MM.1S (cell line): ENCODE results near the gene F2RL3.

ENCODE experiments used
- DNase-seq: peaks from one replicate; pipeline ENCODE4 v3.0.0-alpha.2; 2015
- H2AFZ ChIP-seq: fragments of 300-600 bp; sonication (generic); 2 replicates; pipeline ENCODE4 v1.6.0; 2016; ENCODE audit warnings: antibody characterized with exemption, low read length
- H3F3A ChIP-seq: fragments of 300-600 bp; sonication (generic); 2 replicates; pipeline ENCODE4 v1.6.1; 2016; ENCODE audit warnings: mild to moderate bottlenecking, antibody characterized with exemption, low read length, moderate library complexity, mixed read lengths; ENCODE audit not compliant: insufficient read depth
- H3K27ac ChIP-seq: fragments of 300-600 bp; sonication (generic); 2 replicates; pipeline ENCODE4 v1.5.1; 2016; ENCODE audit warnings: mild to moderate bottlenecking, low read length
- H3K27me3 ChIP-seq: fragments of 300-600 bp; sonication (generic); replicated peaks from 2 replicates; pipeline ENCODE4 v1.6.0; 2016; ENCODE audit warnings: low read length; ENCODE audit not compliant: insufficient read depth
- H3K36me3 ChIP-seq: fragments of 300-600 bp; sonication (generic); replicated peaks from 2 replicates; pipeline ENCODE4 v1.6.1; 2016; ENCODE audit warnings: mild to moderate bottlenecking, low read length, mixed read lengths; ENCODE audit not compliant: insufficient read depth
- H3K4me1 ChIP-seq: fragments of 300-600 bp; sonication (generic); 2 replicates; pipeline ENCODE4 v1.6.1; 2016; ENCODE audit warnings: low read length, mixed read lengths
- H3K4me2 ChIP-seq: fragments of 300-600 bp; sonication (generic); 2 replicates; pipeline ENCODE4 v1.6.0; 2016; ENCODE audit warnings: low read depth, low read length
- H3K4me3 ChIP-seq: fragments of 300-600 bp; sonication (generic); 2 replicates; pipeline ENCODE4 v1.5.1; 2016; ENCODE audit warnings: low read length, mixed read lengths
- H3K79me2 ChIP-seq: fragments of 300-600 bp; sonication (generic); 2 replicates; pipeline ENCODE4 v1.6.1; 2016; ENCODE audit warnings: mixed run types, low read length, mixed read lengths
- H3K9ac ChIP-seq: fragments of 300-600 bp; sonication (generic); 2 replicates; pipeline ENCODE4 v1.6.1; 2016; ENCODE audit warnings: low read length, mixed read lengths
- H3K9me2 ChIP-seq: fragments of 300-600 bp; sonication (generic); replicated peaks from 2 replicates; pipeline ENCODE4 v1.6.1; 2016; ENCODE audit warnings: mild to moderate bottlenecking, low read length, mixed read lengths; ENCODE audit not compliant: insufficient read depth
- H3K9me3 ChIP-seq: fragments of 300-600 bp; sonication (generic); replicated peaks from 2 replicates; pipeline ENCODE4 v1.6.1; 2016; ENCODE audit warnings: mild to moderate bottlenecking, low read length, mixed read lengths; ENCODE audit not compliant: insufficient read depth
- H4K20me1 ChIP-seq: fragments of 300-600 bp; sonication (generic); 2 replicates; pipeline ENCODE4 v1.6.1; 2016; ENCODE audit warnings: mild to moderate bottlenecking, low read length, moderate library complexity, mixed read lengths; ENCODE audit not compliant: insufficient read depth
- EZH2 ChIP-seq: fragments of 300-600 bp; sonication (generic); optimal IDR thresholded peaks from 2 replicates; pipeline ENCODE3; 2017; ENCODE audit warnings: low read depth, mild to moderate bottlenecking, antibody characterized with exemption, low read length, mixed read lengths
- EZH2phosphoT487 ChIP-seq: fragments of 300-600 bp; sonication (generic); IDR thresholded peaks from 2 replicates; pipeline ENCODE4 v1.6.1; 2018; ENCODE audit warnings: antibody characterized with exemption, low read length
- TF ChIP-seq, protein P1 (sequence below): fragments of 300-600 bp; sonication (generic); IDR thresholded peaks from 2 replicates; pipeline ENCODE4 v1.5.1; 2016; ENCODE audit warnings: antibody characterized with exemption, low read length, mixed read lengths

F2RL3 gene

DNA sequence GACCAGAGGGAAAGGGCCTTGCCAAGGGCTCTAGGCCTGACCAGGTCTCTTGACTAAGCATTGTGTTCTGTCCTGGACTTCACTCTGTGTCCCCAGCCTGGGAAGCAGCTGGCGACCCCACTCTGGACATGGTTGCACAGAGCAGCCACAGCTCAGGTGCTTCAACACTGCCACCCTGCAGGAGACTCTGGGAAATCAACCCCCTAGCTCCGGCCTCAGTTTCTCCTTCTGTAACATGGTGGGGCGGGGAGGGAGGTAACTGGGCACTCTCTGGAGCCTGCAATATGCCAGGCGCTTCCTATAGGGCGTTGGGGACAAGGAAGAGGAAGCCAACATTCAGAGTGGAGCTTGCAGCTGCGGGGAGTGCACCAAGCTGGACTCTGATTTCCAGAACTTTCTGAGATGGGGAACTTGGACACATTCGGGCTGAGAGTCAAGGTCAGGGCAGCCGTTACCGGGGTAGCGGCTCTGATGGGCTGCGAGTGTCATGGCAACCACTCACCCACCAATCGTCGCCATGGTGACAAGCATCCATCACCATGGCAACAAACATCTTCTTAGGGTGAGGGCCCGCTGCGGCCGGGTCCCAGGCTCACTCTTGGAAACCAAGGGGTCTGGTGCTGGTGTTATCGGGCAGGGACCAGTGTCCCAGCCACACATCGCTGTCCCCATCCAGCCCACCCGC, 12.8 kb downstream of the F2RL3 start:
- H3F3A ChIP-seq = no peaks in the 10 kb centered on the region
- no peaks in the 10 kb centered on the region for H3K9me3 ChIP-seq
- H3K9ac ChIP-seq = no peak overlapping the region
- no peaks in the 10 kb centered on the region for H4K20me1 ChIP-seq
- H3K36me3 ChIP-seq = no peaks in the 10 kb centered on the region
- H3K27me3 ChIP-seq = peaks cover 48% of the 10 kb centered on the region
- no peak overlapping the region for H2AFZ ChIP-seq
- no peaks in the 10 kb centered on the region for H3K4me1 ChIP-seq
- no peaks in the 10 kb centered on the region for H3K9me2 ChIP-seq
- no peak overlapping the region for H3K4me2 ChIP-seq
- TF ChIP-seq EZH2phosphoT487 (no peak), EZH2 (no peak)
- TF ChIP-seq, protein P1, sequence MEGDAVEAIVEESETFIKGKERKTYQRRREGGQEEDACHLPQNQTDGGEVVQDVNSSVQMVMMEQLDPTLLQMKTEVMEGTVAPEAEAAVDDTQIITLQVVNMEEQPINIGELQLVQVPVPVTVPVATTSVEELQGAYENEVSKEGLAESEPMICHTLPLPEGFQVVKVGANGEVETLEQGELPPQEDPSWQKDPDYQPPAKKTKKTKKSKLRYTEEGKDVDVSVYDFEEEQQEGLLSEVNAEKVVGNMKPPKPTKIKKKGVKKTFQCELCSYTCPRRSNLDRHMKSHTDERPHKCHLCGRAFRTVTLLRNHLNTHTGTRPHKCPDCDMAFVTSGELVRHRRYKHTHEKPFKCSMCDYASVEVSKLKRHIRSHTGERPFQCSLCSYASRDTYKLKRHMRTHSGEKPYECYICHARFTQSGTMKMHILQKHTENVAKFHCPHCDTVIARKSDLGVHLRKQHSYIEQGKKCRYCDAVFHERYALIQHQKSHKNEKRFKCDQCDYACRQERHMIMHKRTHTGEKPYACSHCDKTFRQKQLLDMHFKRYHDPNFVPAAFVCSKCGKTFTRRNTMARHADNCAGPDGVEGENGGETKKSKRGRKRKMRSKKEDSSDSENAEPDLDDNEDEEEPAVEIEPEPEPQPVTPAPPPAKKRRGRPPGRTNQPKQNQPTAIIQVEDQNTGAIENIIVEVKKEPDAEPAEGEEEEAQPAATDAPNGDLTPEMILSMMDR = no peak
- H3K4me3 ChIP-seq = no peak overlapping the region
- DNase-seq = no peak
- H3K27ac ChIP-seq = no peak overlapping the region
- H3K79me2 ChIP-seq = no peaks in the 10 kb centered on the region

DNA sequence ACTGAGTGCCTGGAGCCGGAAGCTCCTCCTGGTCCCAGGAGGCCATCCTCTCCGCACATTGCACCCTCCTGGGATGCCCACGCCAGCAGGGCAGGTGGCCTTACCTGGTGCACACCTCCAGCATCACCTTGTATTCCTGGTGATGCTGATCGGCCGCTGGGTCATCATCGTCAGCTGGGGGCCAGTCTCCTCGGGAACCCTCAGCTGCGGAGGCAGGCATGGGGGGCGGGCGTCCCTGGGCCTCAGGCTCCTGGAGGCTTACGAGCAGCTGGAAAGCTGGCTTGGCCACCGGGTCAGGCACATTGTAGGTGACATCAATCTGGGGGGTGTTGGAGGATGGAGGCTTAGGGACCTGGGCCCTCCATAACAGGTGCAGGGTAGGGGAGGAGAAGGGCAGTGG, 13.7 kb downstream of the F2RL3 start:
- H3K9me2 ChIP-seq = no peaks in the 10 kb centered on the region
- H4K20me1 ChIP-seq = no peaks in the 10 kb centered on the region
- TF ChIP-seq EZH2phosphoT487 (no peak), EZH2 (no peak)
- TF ChIP-seq, protein P1 = no peak
- H3K27ac ChIP-seq = no peak overlapping the region
- H3K79me2 ChIP-seq = no peaks in the 10 kb centered on the region
- H3K27me3 ChIP-seq = peaks cover 51% of the 10 kb centered on the region
- H3K4me3 ChIP-seq = no peak overlapping the region
- no peaks in the 10 kb centered on the region for H3F3A ChIP-seq
- no peaks in the 10 kb centered on the region for H3K4me1 ChIP-seq
- DNase-seq = no peak
- no peak overlapping the region for H2AFZ ChIP-seq
- no peaks in the 10 kb centered on the region for H3K36me3 ChIP-seq
- no peak overlapping the region for H3K9ac ChIP-seq
- H3K9me3 ChIP-seq = no peaks in the 10 kb centered on the region
- no peak overlapping the region for H3K4me2 ChIP-seq

DNA sequence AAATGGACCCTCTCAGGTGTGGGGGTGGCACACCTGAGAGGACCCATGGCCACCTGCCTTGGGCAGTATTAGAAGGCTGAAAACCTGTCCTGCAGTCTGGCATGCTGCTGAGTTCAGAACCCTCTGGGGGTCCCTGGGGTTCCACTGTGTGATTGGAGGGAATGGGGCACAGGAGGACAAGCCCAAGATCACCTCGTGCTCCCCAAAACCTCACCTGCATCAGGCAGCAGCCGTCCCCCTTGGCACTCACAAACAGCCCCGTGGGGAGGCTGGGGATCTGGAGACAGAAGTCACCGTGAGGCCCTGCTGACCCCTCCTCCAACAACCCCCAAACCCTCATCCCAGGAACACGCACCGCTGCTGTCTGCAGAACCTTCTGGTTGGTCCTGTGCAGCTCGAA, 14.5 kb downstream of the F2RL3 start:
- Histone ChIP-seq H3K4me2 (no peak overlapping the region), H3K36me3 (no peaks in the 10 kb centered on the region), H3K27ac (no peak overlapping the region), H3F3A (no peaks in the 10 kb centered on the region), H3K9ac (no peak overlapping the region), H3K9me2 (no peaks in the 10 kb centered on the region), H3K4me3 (no peak overlapping the region), H3K27me3 (peaks cover 49% of the 10 kb centered on the region), H4K20me1 (no peaks in the 10 kb centered on the region), H3K9me3 (no peaks in the 10 kb centered on the region), H3K4me1 (no peaks in the 10 kb centered on the region), H2AFZ (no peak overlapping the region), H3K79me2 (no peaks in the 10 kb centered on the region)
- TF ChIP-seq EZH2phosphoT487 = no peak
- TF ChIP-seq EZH2 = no peak
- TF ChIP-seq, protein P1 = no peak
- DNase-seq = no peak
